Calu3 (cell line): Measurements from ENCODE around the gene XIST. TPM values are rescaled to one million over a fixed set of nuclear protein-coding genes. Genes with fewer than 3 reads are reported as not detected.

Experiments used
- BruUV-seq: library from RNA; stranded (reverse); fragments of 400-500 nt; replicated peaks from 2 replicates; lab custom pipeline; 2021; lab: Mats Ljungman, UMichigan
- CTCF ChIA-PET: fragments of 300-600 bp; sonication (Branson Sonifier 250); formaldehyde crosslinking; loops from one replicate; lab custom pipeline; 2022; ENCODE audit warnings: antibody characterized with exemption; lab: Charles Lee
- DNase-seq: peaks from one replicate; pipeline ENCODE4 v3.0.0; 2022
- H3K27ac Mint-ChIP-seq: one replicate; pipeline ENCODE4 v1.8.0; 2022; ENCODE audit warnings: mixed read lengths; ENCODE audit not compliant: unreplicated experiment
- H3K27me3 Mint-ChIP-seq: one replicate; pipeline ENCODE4 v1.8.0; 2022; ENCODE audit warnings: mixed read lengths; ENCODE audit not compliant: unreplicated experiment
- H3K36me3 Mint-ChIP-seq: one replicate; pipeline ENCODE4 v1.8.0; 2022; ENCODE audit warnings: mild to moderate bottlenecking, moderate library complexity, mixed read lengths; ENCODE audit not compliant: insufficient read depth, unreplicated experiment
- H3K4me1 Mint-ChIP-seq: one replicate; pipeline ENCODE4 v1.8.0; 2022; ENCODE audit warnings: mild to moderate bottlenecking, low read depth, mixed read lengths; ENCODE audit not compliant: unreplicated experiment
- H3K4me3 Mint-ChIP-seq: one replicate; pipeline ENCODE4 v1.8.0; 2022; ENCODE audit warnings: mild to moderate bottlenecking, low read depth, moderate library complexity, mixed read lengths; ENCODE audit not compliant: unreplicated experiment
- H3K9me3 Mint-ChIP-seq: one replicate; pipeline ENCODE4 v1.8.0; 2022; ENCODE audit warnings: low read depth, mixed read lengths; ENCODE audit not compliant: unreplicated experiment
- CTCF ChIP-seq: fragments of 200-600 bp; IDR thresholded peaks from one replicate; pipeline ENCODE4 v1.8.0; 2022; ENCODE audit warnings: antibody characterized with exemption; ENCODE audit not compliant: unreplicated experiment
- intact Hi-C: fragments of 100-400 bp; cut with micrococcal nuclease; formaldehyde crosslinking; loops from one replicate; pipeline ENCODE4 v1.10.0; 2022; ENCODE audit not compliant: unreplicated experiment
- total RNA-seq: library from RNA; stranded (reverse); gene quantifications from 2 replicates; pipeline ENCODE4 v1.2.3, GENCODE V29; 2022

The XIST gene
- total RNA-seq, 1 experiment from 2014 or later: 0.14 TPM

DNA sequence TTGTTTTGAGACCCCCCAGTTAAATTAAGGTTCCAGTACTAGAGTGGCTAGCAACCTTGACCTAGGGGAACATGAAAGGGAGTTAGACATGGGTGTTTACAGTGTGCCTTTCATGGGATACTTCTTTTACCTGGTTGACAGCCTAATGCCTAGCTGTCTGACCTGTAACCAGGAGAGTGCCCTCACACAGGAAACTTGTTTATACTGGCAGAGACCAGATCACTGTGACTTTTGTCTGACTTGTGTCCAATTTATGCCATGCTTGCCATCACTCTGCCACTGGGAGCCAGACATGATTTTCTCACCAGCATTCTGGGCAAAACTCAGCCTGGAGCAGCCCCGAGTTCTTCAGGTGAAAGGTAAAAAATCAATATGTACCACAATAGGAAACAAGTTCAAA lies 16.4 kb upstream of the XIST start:
- no peaks in the 10 kb centered on the region for H3K4me1 Mint-ChIP-seq
- H3K27me3 Mint-ChIP-seq: no peaks in the 10 kb centered on the region
- intact Hi-C loops: no loop called here
- no peak overlapping the region for H3K27ac Mint-ChIP-seq
- no peak for TF ChIP-seq CTCF
- no peak overlapping the region for H3K4me3 Mint-ChIP-seq
- no peaks in the 10 kb centered on the region for H3K9me3 Mint-ChIP-seq
- DNase-seq: no peak
- CTCF ChIA-PET: no interaction called here
- H3K36me3 Mint-ChIP-seq: no peaks in the 10 kb centered on the region
- no TSS peak for BruUV-seq

DNA sequence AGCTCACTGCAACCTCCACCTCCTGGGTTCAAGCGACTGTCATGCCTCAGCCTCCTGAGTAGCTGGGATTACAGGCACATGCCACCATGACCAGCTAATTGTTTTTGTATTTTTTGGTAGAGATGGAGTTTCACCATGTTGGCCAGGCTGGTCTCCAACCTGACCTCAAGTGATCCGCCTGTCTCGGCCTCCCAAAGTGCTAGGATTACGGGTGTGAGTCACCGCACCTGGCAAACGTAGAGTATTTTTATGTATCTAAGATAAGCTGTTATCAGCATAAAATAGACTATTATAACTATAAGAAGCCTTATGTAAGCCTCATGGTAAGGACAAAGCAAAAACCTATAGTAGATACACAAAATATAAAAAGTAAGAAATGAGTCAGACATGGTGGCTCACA lies 14.6 kb upstream of the XIST start:
- no peak for TF ChIP-seq CTCF
- intact Hi-C loops: no loop called here
- CTCF ChIA-PET: interaction anchor here (0.5 kb wide), 1 partner anchor 513 kb away, joined by 4 read pairs; no protein-coding TSS in a partner anchor

DNA sequence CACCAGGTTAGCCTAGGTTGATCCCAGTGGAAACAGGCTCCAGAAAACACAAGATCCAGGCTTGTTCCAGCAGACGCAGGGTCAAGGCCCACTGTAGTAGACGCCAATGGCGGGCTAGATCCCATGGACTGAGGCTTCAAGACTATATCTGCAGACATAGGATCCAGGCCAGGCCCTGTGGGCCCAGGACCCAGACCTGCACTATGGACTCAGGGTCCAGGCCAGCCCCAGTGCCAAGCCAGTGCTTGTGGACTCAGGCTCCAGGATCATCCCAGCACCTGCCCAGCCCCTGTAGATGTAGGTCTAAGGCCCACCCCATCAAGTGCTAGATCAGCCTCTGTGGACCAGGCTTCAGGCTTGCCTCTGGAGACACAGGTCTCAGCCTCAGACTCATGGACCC lies 11.3 kb upstream of the XIST start:
- TF ChIP-seq CTCF: no peak
- H3K4me1 Mint-ChIP-seq: no peaks in the 10 kb centered on the region
- CTCF ChIA-PET: no interaction called here
- no peaks in the 10 kb centered on the region for H3K27me3 Mint-ChIP-seq
- H3K9me3 Mint-ChIP-seq: no peaks in the 10 kb centered on the region
- H3K27ac Mint-ChIP-seq: no peak overlapping the region
- intact Hi-C loops: no loop called here
- no peak overlapping the region for H3K4me3 Mint-ChIP-seq
- H3K36me3 Mint-ChIP-seq: no peaks in the 10 kb centered on the region
- BruUV-seq: no TSS peak
- DNase-seq: no peak

More for the DNA sequence above, 14.6 kb upstream of the XIST start:
- Mint-ChIP-seq H3K4me1 (no peaks in the 10 kb centered on the region), H3K4me3 (no peak overlapping the region), H3K9me3 (no peaks in the 10 kb centered on the region), H3K27me3 (no peaks in the 10 kb centered on the region), H3K36me3 (no peaks in the 10 kb centered on the region), H3K27ac (no peak overlapping the region)
- DNase-seq: no peak
- BruUV-seq: no TSS peak

- DNase-seq: no peak
- H3K9me3 Mint-ChIP-seq: no peaks in the 10 kb centered on the region
- H3K4me3 Mint-ChIP-seq: no peak overlapping the region
- no peak for TF ChIP-seq CTCF
- no peaks in the 10 kb centered on the region for H3K27me3 Mint-ChIP-seq
- intact Hi-C loops: no loop called here
- no peaks in the 10 kb centered on the region for H3K4me1 Mint-ChIP-seq
- H3K27ac Mint-ChIP-seq: no peak overlapping the region
- H3K36me3 Mint-ChIP-seq: no peaks in the 10 kb centered on the region
- CTCF ChIA-PET: no interaction called here
- BruUV-seq: no TSS peak
Observed at GRCh38 chrX:73863268-73863667, 10.8 kb upstream of the XIST start.
